Large intestine (tissue), 3 donors: ENCODE results near the gene VTCN1. TPM values are rescaled to one million over a fixed set of nuclear protein-coding genes. Genes with fewer than 3 reads are reported as not detected.

Experiments
- DNase-seq, 2 donors: peaks; one replicate each; pipeline versions ENCODE4 v3.0.0 to v3.0.0-alpha.2; 2013
- H3K27ac ChIP-seq: one replicate; pipeline ENCODE4 v1.5.1; 2013; ENCODE audit warnings: low read length
- H3K27me3 ChIP-seq: 2 replicates; pipeline ENCODE4 v1.6.1; 2013; ENCODE audit warnings: low read length; ENCODE audit not compliant: control insufficient read depth, insufficient read depth
- H3K36me3 ChIP-seq: 2 replicates; pipeline ENCODE4 v1.6.1; 2013; ENCODE audit warnings: low read length; ENCODE audit not compliant: control insufficient read depth, insufficient read depth
- H3K4me1 ChIP-seq: one replicate; pipeline ENCODE4 v1.6.1; 2013; ENCODE audit warnings: low read length; ENCODE audit not compliant: control insufficient read depth, insufficient read depth
- H3K4me3 ChIP-seq: one replicate; pipeline ENCODE4 v1.5.1; 2013; ENCODE audit warnings: low read length
- H3K9me3 ChIP-seq: one replicate; pipeline ENCODE4 v1.6.1; 2013; ENCODE audit warnings: mild to moderate bottlenecking, low read depth, low read length, moderate library complexity; ENCODE audit not compliant: control insufficient read depth
- WGBS: methylation state at CpG from one replicate; pipeline ENCODE4 v1.1.5; 2013; ENCODE audit warnings: low lambda C conversion rate; ENCODE audit not compliant: insufficient coverage; 5-methylcytosine and 5-hydroxymethylcytosine counted together
- polyA plus RNA-seq: library from polyadenylated mRNA; unstranded; fragments of 120-200 nt; gene quantifications from one replicate; pipeline ENCODE4 v1.2.1, GENCODE V29; 2013

The VTCN1 gene
- polyA plus RNA-seq, 1 donor = 0.04 TPM

DNA sequence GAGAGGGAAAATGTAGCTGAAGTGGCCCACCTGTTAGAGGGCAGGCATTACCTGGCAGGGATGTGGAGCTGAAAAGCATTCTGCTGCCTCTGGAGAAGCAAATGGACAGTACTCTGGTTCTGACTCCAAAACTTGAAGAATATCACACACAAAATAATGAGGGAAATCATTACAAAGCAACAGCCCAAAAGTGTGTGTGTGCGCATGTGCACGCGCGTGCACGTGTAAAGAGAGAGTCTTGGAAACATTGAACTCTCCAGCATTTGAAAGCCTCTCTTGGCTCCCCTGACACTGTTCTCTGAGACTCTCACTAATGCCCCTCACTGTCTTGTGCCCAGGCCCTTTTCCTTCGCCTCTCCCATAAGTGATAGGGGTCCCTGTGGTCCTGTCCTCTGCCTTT, 2.3 kb upstream of the VTCN1 start:
- no CpG with 5 or more reads among the region's 6 CpGs for WGBS
- no peak for DNase-seq
- no peaks in the 10 kb centered on the region for H3K36me3 ChIP-seq
- peaks cover 16% of the 10 kb centered on the region for H3K4me1 ChIP-seq
- peaks cover 3% of the 10 kb centered on the region for H3K27me3 ChIP-seq
- H3K9me3 ChIP-seq = no peaks in the 10 kb centered on the region
- no peak overlapping the region for H3K27ac ChIP-seq
- no peak overlapping the region for H3K4me3 ChIP-seq

DNA sequence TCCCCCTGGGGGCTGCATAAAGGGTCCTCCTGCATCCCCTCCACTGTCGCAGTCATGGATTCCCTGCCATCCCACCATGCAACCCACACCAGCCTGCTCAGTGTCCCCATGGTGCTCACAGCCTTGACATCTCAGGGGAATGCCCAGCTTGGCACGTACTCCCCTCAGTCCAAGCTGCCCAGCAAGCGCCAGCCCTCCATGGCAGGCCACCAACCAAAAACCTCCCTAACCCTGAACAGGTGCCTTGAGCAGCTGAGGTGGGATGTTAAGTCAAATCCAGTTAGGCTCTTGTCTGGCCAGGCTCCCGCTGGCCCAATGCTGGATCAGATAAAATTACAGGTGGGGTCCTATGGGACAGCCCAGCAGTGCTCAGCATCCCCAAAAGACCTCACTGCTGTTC, 341 bp downstream of the VTCN1 start:
- Histone ChIP-seq H3K4me3 (no peak overlapping the region), H3K9me3 (no peaks in the 10 kb centered on the region), H3K27me3 (peaks cover 3% of the 10 kb centered on the region), H3K27ac (no peak overlapping the region), H3K36me3 (no peaks in the 10 kb centered on the region), H3K4me1 (peaks cover 16% of the 10 kb centered on the region)
- WGBS = no CpG with 5 or more reads among the region's 4 CpGs
- no peak for DNase-seq

- no peak overlapping the region for H3K4me3 ChIP-seq
- no peak overlapping the region for H3K27ac ChIP-seq
- peaks cover 16% of the 10 kb centered on the region for H3K4me1 ChIP-seq
- H3K9me3 ChIP-seq = no peaks in the 10 kb centered on the region
- DNase-seq = peak in 1 of 2 donors; percentile 44
- WGBS = no CpG with 5 or more reads among the region's 3 CpGs
- H3K36me3 ChIP-seq = no peaks in the 10 kb centered on the region
- H3K27me3 ChIP-seq = peaks cover 3% of the 10 kb centered on the region
Observed at GRCh38 chr1:117209094-117209493, 1.6 kb downstream of the VTCN1 start.

GRCh38 chr1:117208580-117208979, 2.1 kb downstream of the VTCN1 start:
- no CpG with 5 or more reads among the region's 3 CpGs for WGBS
- Histone ChIP-seq H3K27me3 (peaks cover 3% of the 10 kb centered on the region), H3K4me3 (no peak overlapping the region), H3K9me3 (no peaks in the 10 kb centered on the region), H3K36me3 (no peaks in the 10 kb centered on the region), H3K27ac (no peak overlapping the region), H3K4me1 (peaks cover 16% of the 10 kb centered on the region)
- DNase-seq = no peak

GRCh38 chr1:117205368-117205767, 5.4 kb downstream of the VTCN1 start:
- no peak overlapping the region for H3K4me3 ChIP-seq
- peaks cover 12% of the 10 kb centered on the region for H3K4me1 ChIP-seq
- no peaks in the 10 kb centered on the region for H3K9me3 ChIP-seq
- peaks cover 5% of the 10 kb centered on the region for H3K27me3 ChIP-seq
- DNase-seq = no peak
- H3K27ac ChIP-seq = no peak overlapping the region
- no CpG with 5 or more reads among the region's 2 CpGs for WGBS
- H3K36me3 ChIP-seq = no peaks in the 10 kb centered on the region

DNA sequence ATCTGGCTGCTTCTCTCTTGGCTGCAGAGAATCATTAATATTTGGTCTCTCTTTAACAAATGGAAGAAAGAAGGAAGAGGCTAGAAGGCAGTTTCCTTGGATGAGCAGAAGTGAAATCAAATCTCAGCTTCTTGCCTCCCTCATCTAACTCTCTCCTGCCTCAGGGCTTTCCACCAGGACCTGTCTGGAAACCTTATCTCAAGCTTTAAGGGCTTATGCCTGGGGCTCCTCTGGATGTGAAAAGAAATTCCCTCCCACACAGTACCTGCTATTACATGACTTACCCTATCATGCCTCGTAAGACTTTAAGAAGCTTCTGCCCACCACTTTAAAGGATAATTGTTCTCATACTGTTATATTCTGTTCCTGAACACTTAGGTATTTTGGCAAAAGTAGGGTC, 8.9 kb downstream of the VTCN1 start:
- Histone ChIP-seq H3K4me3 (no peak overlapping the region), H3K9me3 (no peaks in the 10 kb centered on the region), H3K27ac (no peak overlapping the region), H3K27me3 (peaks cover 2% of the 10 kb centered on the region), H3K36me3 (no peaks in the 10 kb centered on the region), H3K4me1 (no peaks in the 10 kb centered on the region)
- DNase-seq = no peak
- WGBS = no CpG with 5 or more reads among the region's 1 CpG

DNA sequence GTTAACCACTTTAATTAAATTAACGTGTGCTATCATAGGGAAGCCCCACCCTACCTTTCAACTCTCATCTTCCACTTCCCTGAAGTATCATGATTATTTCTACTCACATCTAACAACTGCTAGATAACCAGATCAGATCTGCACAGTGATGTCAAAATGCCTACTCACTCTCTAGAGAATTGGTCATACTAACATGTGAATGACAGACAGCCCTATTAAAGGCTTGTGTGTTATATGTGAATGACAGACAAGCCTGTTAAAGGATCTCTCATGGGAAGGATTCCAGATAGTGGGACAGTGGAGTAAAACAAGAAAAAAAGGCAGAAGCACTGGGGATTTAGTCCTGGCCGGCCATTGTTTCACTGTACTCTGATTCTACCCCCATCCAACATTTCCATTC, 12.6 kb downstream of the VTCN1 start:
- H3K36me3 ChIP-seq = no peaks in the 10 kb centered on the region
- 60% methylated on average over 1 of the region's 2 CpGs for WGBS
- no peak overlapping the region for H3K4me3 ChIP-seq
- H3K9me3 ChIP-seq = no peaks in the 10 kb centered on the region
- H3K27ac ChIP-seq = no peak overlapping the region
- H3K27me3 ChIP-seq = peaks cover 2% of the 10 kb centered on the region
- H3K4me1 ChIP-seq = no peaks in the 10 kb centered on the region
- no peak for DNase-seq

DNA sequence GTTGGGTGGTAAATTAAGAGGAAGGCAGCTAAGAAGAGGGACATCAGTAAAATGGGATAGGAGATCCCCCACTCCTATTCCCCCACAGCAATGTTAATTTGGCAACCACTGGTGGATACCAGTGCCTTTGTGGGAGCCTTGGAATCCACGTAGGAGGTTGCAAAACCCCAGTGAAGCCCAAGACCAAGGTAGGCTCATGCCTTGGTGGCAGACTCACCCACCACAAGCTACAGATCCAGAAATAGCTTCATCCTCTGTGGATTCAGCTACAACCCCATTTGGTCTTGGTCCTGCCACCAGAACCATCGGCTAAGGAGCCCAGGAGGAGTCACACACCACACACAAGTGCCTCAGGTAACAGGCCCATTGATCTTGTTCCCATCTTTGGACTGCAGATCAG, 21.0 kb downstream of the VTCN1 start:
- no CpG with 5 or more reads among the region's 2 CpGs for WGBS

GRCh38 chr1:117188816-117189437, 21.8 kb downstream of the VTCN1 start:
- no peaks in the 10 kb centered on the region for H3K36me3 ChIP-seq
- H3K4me3 ChIP-seq = no peak overlapping the region
- no peak overlapping the region for H3K27ac ChIP-seq
- no peaks in the 10 kb centered on the region for H3K9me3 ChIP-seq
- DNase-seq = no peak
- H3K4me1 ChIP-seq = no peaks in the 10 kb centered on the region
- no peaks in the 10 kb centered on the region for H3K27me3 ChIP-seq
- 93% methylated on average over 5 of the region's 8 CpGs for WGBS

More for the DNA sequence above, 21.0 kb downstream of the VTCN1 start:
- no peak for DNase-seq
- Histone ChIP-seq H3K36me3 (no peaks in the 10 kb centered on the region), H3K27me3 (no peaks in the 10 kb centered on the region), H3K4me3 (no peak overlapping the region), H3K9me3 (no peaks in the 10 kb centered on the region), H3K4me1 (no peaks in the 10 kb centered on the region), H3K27ac (no peak overlapping the region)

GRCh38 chr1:117188170-117188815, 22.4 kb downstream of the VTCN1 start:
- whole genome bisulfite sequencing = 66% methylated on average over 3 of the region's 5 CpGs
- no peaks in the 10 kb centered on the region for H3K9me3 ChIP-seq
- H3K4me1 ChIP-seq = no peaks in the 10 kb centered on the region
- DNase-seq = no peak
- H3K27me3 ChIP-seq = no peaks in the 10 kb centered on the region
- no peaks in the 10 kb centered on the region for H3K36me3 ChIP-seq
- no peak overlapping the region for H3K27ac ChIP-seq
- no peak overlapping the region for H3K4me3 ChIP-seq

- H3K4me1 ChIP-seq = no peaks in the 10 kb centered on the region
- DNase-seq = no peak
- H3K4me3 ChIP-seq = no peak overlapping the region
- no peaks in the 10 kb centered on the region for H3K27me3 ChIP-seq
- no peaks in the 10 kb centered on the region for H3K36me3 ChIP-seq
- H3K27ac ChIP-seq = no peak overlapping the region
- 80% methylated on average over 1 of the region's 4 CpGs for WGBS
- H3K9me3 ChIP-seq = no peaks in the 10 kb centered on the region
Observed at GRCh38 chr1:117183112-117183511, 27.6 kb downstream of the VTCN1 start.
